Rectal smooth muscle tissue (tissue), 1 donor: Measurements from ENCODE around the gene RIC8B.

Experiments
- H3K27ac ChIP-seq: one replicate; pipeline ENCODE4 v1.7.0; 2013; ENCODE audit warnings: low read depth, low read length, inconsistent platforms
- H3K27me3 ChIP-seq: one replicate; pipeline ENCODE4 v1.7.0; 2013; ENCODE audit warnings: low read length; ENCODE audit not compliant: control insufficient read depth, insufficient read depth
- H3K36me3 ChIP-seq: one replicate; pipeline ENCODE4 v1.7.0; 2013; ENCODE audit warnings: low read length; ENCODE audit not compliant: control insufficient read depth, insufficient read depth
- H3K4me1 ChIP-seq: one replicate; pipeline ENCODE4 v1.7.0; 2013; ENCODE audit warnings: low read length; ENCODE audit not compliant: control insufficient read depth, insufficient read depth
- H3K4me3 ChIP-seq: one replicate; pipeline ENCODE4 v1.7.0; 2013; ENCODE audit warnings: low read length
- H3K9ac ChIP-seq: one replicate; pipeline ENCODE4 v1.7.0; 2013; ENCODE audit warnings: low read length

Gene RIC8B

GRCh38 chr12:106839333-106839732, 64.9 kb downstream of the RIC8B start:
- H3K9ac ChIP-seq = no peak overlapping the region
- no peak overlapping the region for H3K4me3 ChIP-seq
- no peak overlapping the region for H3K27ac ChIP-seq
- peaks cover 9% of the 10 kb centered on the region for H3K4me1 ChIP-seq
- H3K27me3 ChIP-seq = no peaks in the 10 kb centered on the region
- peaks cover 2% of the 10 kb centered on the region for H3K36me3 ChIP-seq

GRCh38 chr12:106840243-106840642, 65.8 kb downstream of the RIC8B start:
- Histone ChIP-seq H3K9ac (no peak overlapping the region), H3K27ac (no peak overlapping the region), H3K36me3 (peaks cover 2% of the 10 kb centered on the region), H3K4me1 (peaks cover 9% of the 10 kb centered on the region), H3K4me3 (no peak overlapping the region), H3K27me3 (no peaks in the 10 kb centered on the region)

GRCh38 chr12:106841510-106842302, 67.2 kb downstream of the RIC8B start:
- no peak overlapping the region for H3K4me3 ChIP-seq
- H3K36me3 ChIP-seq = peaks cover 1% of the 10 kb centered on the region
- H3K27me3 ChIP-seq = no peaks in the 10 kb centered on the region
- no peak overlapping the region for H3K9ac ChIP-seq
- H3K27ac ChIP-seq = no peak overlapping the region
- H3K4me1 ChIP-seq = peaks cover 9% of the 10 kb centered on the region

- H3K9ac ChIP-seq = no peak overlapping the region
- H3K36me3 ChIP-seq = no peaks in the 10 kb centered on the region
- H3K4me1 ChIP-seq = peaks cover 4% of the 10 kb centered on the region
- H3K27me3 ChIP-seq = no peaks in the 10 kb centered on the region
- H3K4me3 ChIP-seq = no peak overlapping the region
- no peak overlapping the region for H3K27ac ChIP-seq
These were observed 71.4 kb downstream of the RIC8B start for GRCh38 chr12:106845902-106846301.

- H3K27me3 ChIP-seq = no peaks in the 10 kb centered on the region
- H3K4me3 ChIP-seq = no peak overlapping the region
- H3K27ac ChIP-seq = no peak overlapping the region
- H3K4me1 ChIP-seq = no peaks in the 10 kb centered on the region
- H3K36me3 ChIP-seq = no peaks in the 10 kb centered on the region
- H3K9ac ChIP-seq = no peak overlapping the region
These were observed 73.4 kb downstream of the RIC8B start for GRCh38 chr12:106847861-106848260.

GRCh38 chr12:106851306-106851705, 76.8 kb downstream of the RIC8B start:
- H3K9ac ChIP-seq = no peak overlapping the region
- no peaks in the 10 kb centered on the region for H3K4me1 ChIP-seq
- no peak overlapping the region for H3K27ac ChIP-seq
- no peaks in the 10 kb centered on the region for H3K36me3 ChIP-seq
- H3K4me3 ChIP-seq = no peak overlapping the region
- H3K27me3 ChIP-seq = no peaks in the 10 kb centered on the region

GRCh38 chr12:106854723-106855122, 80.2 kb downstream of the RIC8B start:
- H3K4me3 ChIP-seq = no peak overlapping the region
- no peak overlapping the region for H3K9ac ChIP-seq
- H3K36me3 ChIP-seq = no peaks in the 10 kb centered on the region
- H3K27me3 ChIP-seq = no peaks in the 10 kb centered on the region
- H3K27ac ChIP-seq = no peak overlapping the region
- H3K4me1 ChIP-seq = no peaks in the 10 kb centered on the region

GRCh38 chr12:106855221-106855758, 80.8 kb downstream of the RIC8B start:
- H3K9ac ChIP-seq = no peak overlapping the region
- H3K36me3 ChIP-seq = no peaks in the 10 kb centered on the region
- no peak overlapping the region for H3K27ac ChIP-seq
- H3K4me3 ChIP-seq = no peak overlapping the region
- no peaks in the 10 kb centered on the region for H3K4me1 ChIP-seq
- no peaks in the 10 kb centered on the region for H3K27me3 ChIP-seq

- H3K27ac ChIP-seq = no peak overlapping the region
- no peak overlapping the region for H3K4me3 ChIP-seq
- peaks cover 4% of the 10 kb centered on the region for H3K4me1 ChIP-seq
- H3K36me3 ChIP-seq = no peaks in the 10 kb centered on the region
- H3K27me3 ChIP-seq = no peaks in the 10 kb centered on the region
- no peak overlapping the region for H3K9ac ChIP-seq
These were observed 87.8 kb downstream of the RIC8B start for GRCh38 chr12:106861984-106862916.

- H3K27me3 ChIP-seq = no peaks in the 10 kb centered on the region
- H3K9ac ChIP-seq = no peak overlapping the region
- H3K4me1 ChIP-seq = peaks cover 4% of the 10 kb centered on the region
- H3K36me3 ChIP-seq = no peaks in the 10 kb centered on the region
- H3K4me3 ChIP-seq = no peak overlapping the region
- no peak overlapping the region for H3K27ac ChIP-seq
These were observed 88.7 kb downstream of the RIC8B start for GRCh38 chr12:106863189-106863588.

- Histone ChIP-seq H3K4me3 (no peak overlapping the region), H3K36me3 (no peaks in the 10 kb centered on the region), H3K4me1 (peaks cover 4% of the 10 kb centered on the region), H3K27me3 (no peaks in the 10 kb centered on the region), H3K9ac (no peak overlapping the region), H3K27ac (no peak overlapping the region)
These were observed 91.2 kb downstream of the RIC8B start for GRCh38 chr12:106865683-106866082.

- Histone ChIP-seq H3K4me1 (peaks cover 4% of the 10 kb centered on the region), H3K36me3 (no peaks in the 10 kb centered on the region), H3K9ac (no peak overlapping the region), H3K4me3 (no peak overlapping the region), H3K27ac (no peak overlapping the region), H3K27me3 (no peaks in the 10 kb centered on the region)
These were observed 92.1 kb downstream of the RIC8B start for GRCh38 chr12:106866426-106867080.
